GM23338 (cell line): ENCODE data around the gene USF2. TPM values are rescaled to one million over a fixed set of nuclear protein-coding genes. Genes with fewer than 3 reads are reported as not detected.

Source experiments
- ATAC-seq: fragments of 200-7000 bp; cut with Tn5 transposase; 3 replicates; pipeline ENCODE4 v1.9.1; 2020
- DNase-seq: peaks from one replicate; pipeline ENCODE4 v3.0.0-alpha.2; 2015; ENCODE audit warnings: low spot score
- H2AFZ ChIP-seq: fragments of 200-600 bp; sonication (generic); 2 replicates; pipeline ENCODE4 v1.8.0; 2016; ENCODE audit warnings: antibody characterized with exemption, mild to moderate bottlenecking, moderate library complexity
- H3F3A ChIP-seq: fragments of 200-600 bp; sonication (generic); replicated peaks from 2 replicates; pipeline ENCODE4 v1.8.0; 2017; ENCODE audit warnings: antibody characterized with exemption, mixed run types, low read depth
- H3K27ac ChIP-seq: fragments of 200-600 bp; sonication (generic); 2 replicates; pipeline ENCODE4 v1.6.1; 2016; ENCODE audit warnings: low read depth
- H3K27me3 ChIP-seq: fragments of 200-600 bp; sonication (generic); 2 replicates; pipeline ENCODE4 v1.8.0; 2016; ENCODE audit warnings: mild to moderate bottlenecking, mixed run types, moderate library complexity; ENCODE audit not compliant: insufficient read depth
- H3K36me3 ChIP-seq: fragments of 200-600 bp; sonication (generic); 2 replicates; pipeline ENCODE4 v1.8.0; 2016; ENCODE audit warnings: mild to moderate bottlenecking; ENCODE audit not compliant: insufficient read depth
- H3K4me1 ChIP-seq: fragments of 200-600 bp; sonication (generic); 2 replicates; pipeline ENCODE4 v1.8.0; 2016; ENCODE audit warnings: mild to moderate bottlenecking, moderate library complexity; ENCODE audit not compliant: insufficient read depth
- H3K4me2 ChIP-seq: fragments of 200-600 bp; sonication (generic); 2 replicates; pipeline ENCODE4 v1.7.1; 2017; ENCODE audit warnings: mixed run types
- H3K4me3 ChIP-seq: fragments of 200-600 bp; sonication (generic); 2 replicates; pipeline ENCODE4 v1.6.1; 2016; ENCODE audit warnings: mixed run types
- H3K79me2 ChIP-seq: fragments of 200-600 bp; sonication (generic); replicated peaks from 2 replicates; pipeline ENCODE4 v1.8.0; 2017; ENCODE audit warnings: mild to moderate bottlenecking; ENCODE audit not compliant: insufficient read depth
- H3K9me2 ChIP-seq: fragments of 200-600 bp; sonication (generic); 2 replicates; pipeline ENCODE4 v1.8.0; 2017; ENCODE audit not compliant: insufficient read depth
- H4K20me1 ChIP-seq: fragments of 200-600 bp; sonication (generic); replicated peaks from 2 replicates; pipeline ENCODE4 v1.8.0; 2017; ENCODE audit warnings: mild to moderate bottlenecking; ENCODE audit not compliant: insufficient read depth
- H3K27ac Mint-ChIP-seq: 2 replicates; pipeline ENCODE4 v1.8.0; 2020; ENCODE audit warnings: inconsistent platforms, mild to moderate bottlenecking, moderate library complexity, mixed read lengths
- H3K27me3 Mint-ChIP-seq: 3 replicates; pipeline ENCODE4 v1.8.0; 2022; ENCODE audit warnings: low read depth, mild to moderate bottlenecking, moderate library complexity, mixed read lengths, inconsistent platforms; ENCODE audit not compliant: insufficient read depth, poor library complexity
- H3K36me3 Mint-ChIP-seq: 3 replicates; pipeline ENCODE4 v1.8.0; 2021; ENCODE audit warnings: low read depth, mild to moderate bottlenecking, inconsistent platforms, moderate library complexity, mixed read lengths
- H3K4me1 Mint-ChIP-seq: 3 replicates; pipeline ENCODE4 v1.8.0; 2020; ENCODE audit warnings: mild to moderate bottlenecking, inconsistent platforms, mixed read lengths
- H3K4me3 Mint-ChIP-seq: 3 replicates; pipeline ENCODE4 v1.8.0; 2021; ENCODE audit warnings: moderate library complexity, mild to moderate bottlenecking, inconsistent platforms, mixed read lengths
- H3K9me3 Mint-ChIP-seq: 3 replicates; pipeline ENCODE4 v1.8.0; 2020; ENCODE audit warnings: moderate library complexity, mild to moderate bottlenecking, inconsistent platforms, mixed read lengths
- CREB1 ChIP-seq: fragments of 250-450 bp; sonication (Bioruptor Pico); IDR thresholded peaks from 2 replicates; pipeline ENCODE4 v1.5.0; 2020; ENCODE audit warnings: low read depth, mild to moderate bottlenecking, moderate library complexity
- CTCF ChIP-seq, 2 experiments: fragments of 200-600 bp in 1 of 2; sonication (generic) in 1 of 2; conservative IDR thresholded peaks; 2 replicates each; pipeline versions ENCODE4 v1.5.1 to v1.6.1; 2016 to 2017; ENCODE audit warnings: antibody characterized with exemption in 2 of 2, low read depth in 2 of 2, mild to moderate bottlenecking in 2 of 2, moderate library complexity in 1 of 2
- ETS1 ChIP-seq: IDR thresholded peaks from 2 replicates; pipeline ENCODE4 v1.6.1; 2016; ENCODE audit warnings: antibody characterized with exemption
- EZH2 ChIP-seq: fragments of 200-600 bp; sonication (generic); IDR thresholded peaks from one replicate; pipeline ENCODE4 v1.8.0; 2017; ENCODE audit warnings: antibody characterized with exemption, mild to moderate bottlenecking, low read depth; ENCODE audit not compliant: unreplicated experiment
- EZH2phosphoT487 ChIP-seq: fragments of 200-600 bp; sonication (generic); IDR thresholded peaks from one replicate; pipeline ENCODE4 v1.8.1; 2018; ENCODE audit warnings: antibody characterized with exemption; ENCODE audit not compliant: unreplicated experiment
- JUNB ChIP-seq: IDR thresholded peaks from one replicate; pipeline ENCODE4 v1.6.1; 2016; ENCODE audit warnings: antibody characterized with exemption; ENCODE audit not compliant: unreplicated experiment
- NANOG ChIP-seq: IDR thresholded peaks from 2 replicates; pipeline ENCODE4 v1.6.1; 2016; ENCODE audit warnings: antibody characterized with exemption, borderline replicate concordance
- POLR2AphosphoS5 ChIP-seq: IDR thresholded peaks from 2 replicates; pipeline ENCODE4 v1.6.1; 2016; ENCODE audit warnings: antibody characterized with exemption, low read depth
- REST ChIP-seq: IDR thresholded peaks from one replicate; pipeline ENCODE4 v1.6.1; 2018; ENCODE audit warnings: antibody characterized with exemption; ENCODE audit not compliant: unreplicated experiment
- STAT1 ChIP-seq: IDR thresholded peaks from one replicate; pipeline ENCODE4 v1.6.1; 2016; ENCODE audit warnings: antibody characterized with exemption; ENCODE audit not compliant: unreplicated experiment
- ZNF114 ChIP-seq: fragments of 250-450 bp; sonication (Bioruptor Pico); IDR thresholded peaks from 2 replicates; pipeline ENCODE4 v1.5.0; 2020; ENCODE audit warnings: mild to moderate bottlenecking, moderate library complexity
- ZNF331 ChIP-seq: fragments of 250-450 bp; sonication (Bioruptor Pico); IDR thresholded peaks from 2 replicates; pipeline ENCODE4 v1.5.0; 2020; ENCODE audit warnings: low read depth, mild to moderate bottlenecking, moderate library complexity
- ZNF462 ChIP-seq: fragments of 250-450 bp; sonication (Bioruptor Pico); IDR thresholded peaks from 2 replicates; pipeline ENCODE4 v1.5.0; 2020; ENCODE audit warnings: mild to moderate bottlenecking, moderate library complexity
- polyA plus RNA-seq: library from polyadenylated mRNA; unstranded; fragments of >200 nt; fragmentation: Nextera tagmentation; extraction: Ambion mirVana; gene quantifications from 2 replicates; pipeline ENCODE4 v1.2.1, GENCODE V29; 2016
- total RNA-seq: library from RNA; depleted of rRNA; stranded (reverse); fragments of >200 nt; shearing (Covaris generic); gene quantifications from 2 replicates; pipeline ENCODE4 v1.2.3, GENCODE V29; 2014

The USF2 gene
- total and polyA plus RNA-seq, 2 experiments from 2014 or later, result 28.9 to 60.5 TPM

- Mint-ChIP-seq H3K36me3 (peaks cover 67% of the 10 kb centered on the region), H3K27me3 (peaks cover 29% of the 10 kb centered on the region), H3K9me3 (no peaks in the 10 kb centered on the region; the same call in 2 of the 3 replicates), H3K4me3 (peak overlapping the region; percentile 87), H3K4me1 (peaks cover 11% of the 10 kb centered on the region), H3K27ac (peak overlapping the region; percentile 95)
- Histone ChIP-seq H3K4me1 (peaks cover 7% of the 10 kb centered on the region; the same call in 1 of the 2 replicates), H4K20me1 (peaks cover 16% of the 10 kb centered on the region), H3K27me3 (no peaks in the 10 kb centered on the region), H3K79me2 (no peaks in the 10 kb centered on the region), H3K27ac (peak overlapping the region; percentile 96), H2AFZ (no peak overlapping the region), H3K4me2 (peak overlapping the region; percentile 99), H3K36me3 (peaks cover 13% of the 10 kb centered on the region; the same call in 1 of the 2 replicates), H3F3A (peaks cover 17% of the 10 kb centered on the region), H3K4me3 (peak overlapping the region; percentile 79), H3K9me2 (no peaks in the 10 kb centered on the region)
- no peak for TF ChIP-seq CREB1
- TF ChIP-seq ZNF462, result no peak
- TF ChIP-seq NANOG, result no peak
- no peak for TF ChIP-seq STAT1
- TF ChIP-seq ZNF114, result no peak
- TF ChIP-seq ZNF331, result no peak
- no peak for TF ChIP-seq JUNB
- no peak for TF ChIP-seq CTCF (conservative IDR thresholded peaks at IDR 0.05; ENCODE audit: low read depth in 2 of 2)
- TF ChIP-seq EZH2phosphoT487, result no peak
- no peak for TF ChIP-seq EZH2
- no peak for TF ChIP-seq ETS1
- TF ChIP-seq POLR2AphosphoS5, result no peak; the same call in 1 of the 2 replicates
- no peak for TF ChIP-seq REST
- ATAC-seq, result peak; percentile 27
- DNase-seq, result peak; percentile 63
These were observed 1.4 kb upstream of the USF2 start for GRCh38 chr19:35267353-35267817.
